H9 (cell line): ENCODE results near the gene TSPAN33. TPM values are rescaled to one million over a fixed set of nuclear protein-coding genes. Genes with fewer than 3 reads are reported as not detected.
A peak's percentile ranks its signal among the peaks of the same experiment; 100 is the strongest.

Source experiments
- DNase-seq: peaks from one replicate; pipeline ENCODE4 v3.0.0-alpha.2; 2017
- H2AFZ ChIP-seq: one replicate; pipeline ENCODE4 v1.6.1; 2013; ENCODE audit warnings: mild to moderate bottlenecking, low read length, control low read depth, moderate library complexity
- H2AK5ac ChIP-seq: 2 replicates; pipeline ENCODE4 v1.6.1; 2013; ENCODE audit warnings: low read length, control low read depth, mixed read lengths; ENCODE audit not compliant: insufficient read length
- H2BK120ac ChIP-seq: one replicate; pipeline ENCODE4 v1.6.1; 2013; ENCODE audit warnings: low read depth, mild to moderate bottlenecking, low read length, control low read depth, inconsistent platforms; ENCODE audit not compliant: poor library complexity, severe bottlenecking
- H2BK12ac ChIP-seq: 2 replicates; pipeline ENCODE4 v1.6.1; 2013; ENCODE audit warnings: low read length, control low read depth, mixed read lengths, low read depth; ENCODE audit not compliant: insufficient read length
- H2BK15ac ChIP-seq: 2 replicates; pipeline ENCODE4 v1.6.1; 2013; ENCODE audit warnings: low read depth, low read length, control low read depth
- H2BK20ac ChIP-seq: one replicate; pipeline ENCODE4 v1.6.1; 2013; ENCODE audit warnings: low read depth, mild to moderate bottlenecking, low read length, control low read depth, inconsistent platforms; ENCODE audit not compliant: poor library complexity, severe bottlenecking
- H2BK5ac ChIP-seq: 2 replicates; pipeline ENCODE4 v1.6.1; 2013; ENCODE audit warnings: low read length, control low read depth, mixed read lengths; ENCODE audit not compliant: insufficient read length
- H3K14ac ChIP-seq: 2 replicates; pipeline ENCODE4 v1.6.1; 2013; ENCODE audit warnings: low read length, control low read depth; ENCODE audit not compliant: insufficient read depth
- H3K18ac ChIP-seq: 2 replicates; pipeline ENCODE4 v1.6.1; 2013; ENCODE audit warnings: low read depth, mild to moderate bottlenecking, mixed read lengths, low read length, control low read depth; ENCODE audit not compliant: insufficient read length
- H3K23ac ChIP-seq: 2 replicates; pipeline ENCODE4 v1.6.1; 2013; ENCODE audit warnings: low read length, control low read depth, mixed read lengths, low read depth; ENCODE audit not compliant: insufficient read length
- H3K23me2 ChIP-seq: 2 replicates; pipeline ENCODE4 v1.6.1; 2013; ENCODE audit warnings: low read depth, mild to moderate bottlenecking, mixed read lengths, low read length, control low read depth; ENCODE audit not compliant: insufficient read length, poor library complexity, severe bottlenecking
- H3K27ac ChIP-seq: 2 replicates; pipeline ENCODE4 v1.5.1; 2013; ENCODE audit warnings: low read length, control low read depth, mixed read lengths, low read depth; ENCODE audit not compliant: insufficient read length
- H3K27me3 ChIP-seq: 2 replicates; pipeline ENCODE4 v1.6.1; 2013; ENCODE audit warnings: low read length, control low read depth, inconsistent platforms; ENCODE audit not compliant: insufficient read depth
- H3K4ac ChIP-seq: 2 replicates; pipeline ENCODE4 v1.6.1; 2013; ENCODE audit warnings: low read depth, mild to moderate bottlenecking, control low read depth, inconsistent platforms, low read length, moderate library complexity
- H3K4me1 ChIP-seq: 2 replicates; pipeline ENCODE4 v1.6.1; 2013; ENCODE audit warnings: low read length, control low read depth, inconsistent platforms; ENCODE audit not compliant: insufficient read depth
- H3K4me2 ChIP-seq: 2 replicates; pipeline ENCODE4 v1.6.1; 2013; ENCODE audit warnings: low read length, control low read depth, mixed read lengths; ENCODE audit not compliant: insufficient read length, insufficient read depth
- H3K56ac ChIP-seq: 2 replicates; pipeline ENCODE4 v1.6.1; 2013; ENCODE audit warnings: low read depth, mild to moderate bottlenecking, mixed read lengths, low read length, control low read depth; ENCODE audit not compliant: insufficient read length
- H3K79me1 ChIP-seq: 2 replicates; pipeline ENCODE4 v1.6.1; 2013; ENCODE audit warnings: low read depth, mild to moderate bottlenecking, moderate library complexity, low read length, control low read depth, inconsistent platforms; ENCODE audit not compliant: insufficient read depth, poor library complexity, severe bottlenecking
- H3K79me2 ChIP-seq: 2 replicates; pipeline ENCODE4 v1.6.1; 2013; ENCODE audit warnings: low read length, control low read depth, inconsistent platforms; ENCODE audit not compliant: insufficient read depth
- H3K9ac ChIP-seq: 2 replicates; pipeline ENCODE4 v1.6.1; 2013; ENCODE audit warnings: low read length, control low read depth, mixed read lengths; ENCODE audit not compliant: insufficient read length; ENCODE audit errors: extremely low read depth
- H3K9me3 ChIP-seq: one replicate; pipeline ENCODE4 v1.6.1; 2013; ENCODE audit warnings: low read depth, low read length, inconsistent platforms; ENCODE audit not compliant: control insufficient read depth
- H3T11ph ChIP-seq: one replicate; pipeline ENCODE4 v1.6.1; 2013; ENCODE audit warnings: mild to moderate bottlenecking, low read length, control low read depth, inconsistent platforms
- H4K20me1 ChIP-seq: one replicate; pipeline ENCODE4 v1.6.1; 2013; ENCODE audit not compliant: control insufficient read depth, insufficient read length, insufficient read depth
- H4K5ac ChIP-seq: 2 replicates; pipeline ENCODE4 v1.6.1; 2013; ENCODE audit warnings: low read depth, mild to moderate bottlenecking, mixed read lengths, low read length, control low read depth; ENCODE audit not compliant: insufficient read length
- H4K8ac ChIP-seq: replicated peaks from 2 replicates; pipeline ENCODE4 v1.6.1; 2013; ENCODE audit warnings: low read length, control low read depth, mixed read lengths, low read depth; ENCODE audit not compliant: insufficient read length
- H4K91ac ChIP-seq: 2 replicates; pipeline ENCODE4 v1.6.1; 2013; ENCODE audit warnings: low read depth, mild to moderate bottlenecking, moderate library complexity, mixed read lengths, low read length, control low read depth; ENCODE audit not compliant: insufficient read length
- H3K27ac Mint-ChIP-seq, 3 experiments: 2 replicates in 2 of 3; 3 replicates in 1 of 3; pipeline ENCODE4 v1.8.0; 2020 to 2021; ENCODE audit warnings: mixed read lengths in 3 of 3, mild to moderate bottlenecking in 1 of 3, moderate library complexity in 1 of 3
- H3K27me3 Mint-ChIP-seq: 2 replicates; pipeline ENCODE4 v1.8.0; 2021; ENCODE audit warnings: low read depth, mild to moderate bottlenecking, moderate library complexity, mixed read lengths
- H3K36me3 Mint-ChIP-seq, 3 experiments: 2 replicates in 2 of 3; 3 replicates in 1 of 3; pipeline ENCODE4 v1.8.0; 2020 to 2021; ENCODE audit warnings: low read depth in 3 of 3, mixed read lengths in 3 of 3; ENCODE audit not compliant: insufficient read depth in 1 of 3
- H3K4me1 Mint-ChIP-seq, 2 experiments: 2 replicates each; pipeline ENCODE4 v1.8.0; 2020; ENCODE audit warnings: mixed read lengths in 2 of 2
- H3K4me3 Mint-ChIP-seq, 2 experiments: 2 replicates in 1 of 2; 3 replicates in 1 of 2; pipeline ENCODE4 v1.8.0; 2020 to 2021; ENCODE audit warnings: mild to moderate bottlenecking in 2 of 2, mixed read lengths in 2 of 2, moderate library complexity in 1 of 2
- H3K9me3 Mint-ChIP-seq, 2 experiments: 2 replicates in 1 of 2; 3 replicates in 1 of 2; pipeline ENCODE4 v1.8.0; 2020; ENCODE audit warnings: mild to moderate bottlenecking in 2 of 2, mixed read lengths in 2 of 2, moderate library complexity in 1 of 2
- WGBS: extraction: QIAGEN DNeasy Blood & Tissue Kit; methylation state at CpG from one replicate; pipeline ENCODE4 v1.1.7; 2013; ENCODE audit warnings: missing lambda C conversion rate, low lambda C conversion rate, mixed read lengths; ENCODE audit not compliant: insufficient read length; ENCODE audit errors: extremely low coverage; 5-methylcytosine and 5-hydroxymethylcytosine counted together
- total RNA-seq: library from RNA; stranded (reverse); gene quantifications from 2 replicates; pipeline ENCODE4 v1.2.1, GENCODE V29; 2021
- TF ChIP-seq, protein P1 (sequence below): fragments of 200-600 bp; sonication (generic); conservative IDR thresholded peaks from 3 replicates; pipeline ENCODE4 v1.8.0; 2021; ENCODE audit warnings: antibody characterized with exemption, mild to moderate bottlenecking

The TSPAN33 gene
- total RNA-seq, 1 experiment from 2014 or later: 34.7 TPM

DNA sequence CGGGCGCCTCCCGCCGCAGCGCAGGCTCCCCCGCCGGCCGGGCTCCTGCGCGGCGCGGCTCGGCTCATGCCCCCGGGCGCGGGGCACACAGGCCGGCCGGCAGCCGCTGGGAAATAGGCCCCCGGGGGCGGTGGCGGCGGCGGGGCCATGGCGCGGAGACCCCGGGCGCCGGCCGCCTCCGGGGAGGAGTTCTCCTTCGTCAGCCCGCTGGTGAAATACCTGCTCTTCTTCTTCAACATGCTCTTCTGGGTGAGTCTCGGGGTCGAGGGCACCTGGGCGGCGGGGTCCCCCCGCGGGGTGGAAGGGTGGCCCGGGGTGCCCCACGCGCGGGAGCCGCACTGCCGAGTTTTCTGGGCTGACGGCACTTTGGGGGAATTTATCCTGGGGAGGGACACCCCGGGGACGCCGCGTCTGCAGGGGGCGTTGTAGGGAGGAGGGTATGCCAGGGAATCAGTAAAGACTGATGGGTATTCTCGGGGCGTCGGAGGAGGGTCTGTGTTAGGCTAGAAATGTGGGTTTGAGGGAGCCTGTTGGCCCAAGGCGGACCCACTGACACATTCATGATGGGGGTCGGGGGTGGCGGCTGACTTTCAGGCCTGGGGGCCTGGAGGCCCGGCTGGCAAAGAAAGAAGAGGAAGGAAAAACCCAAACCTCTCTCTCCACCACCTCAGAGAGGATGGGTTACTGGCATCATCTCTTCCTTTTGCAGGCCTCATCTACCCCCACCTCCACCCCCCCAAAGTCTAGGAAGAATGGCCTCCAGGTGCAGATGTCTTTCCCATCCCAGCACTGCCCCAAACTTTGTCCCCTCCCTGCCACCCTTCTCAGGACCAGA is 544 bp downstream of the TSPAN33 start:
- Histone ChIP-seq H2BK15ac (no peak overlapping the region), H3K9me3 (no peaks in the 10 kb centered on the region), H3K56ac (no peak overlapping the region), H3K23me2 (peaks cover 7% of the 10 kb centered on the region), H2BK12ac (no peak overlapping the region), H4K20me1 (no peaks in the 10 kb centered on the region), H3K4ac (no peak overlapping the region), H3K79me2 (no peaks in the 10 kb centered on the region), H2AFZ (no peak overlapping the region), H3K4me2 (peak overlapping the region; percentile 65), H2BK20ac (no peak overlapping the region), H3K4me1 (no peaks in the 10 kb centered on the region; the same call in 1 of the 2 replicates), H4K8ac (no peak overlapping the region), H3K27me3 (peaks cover 2% of the 10 kb centered on the region; the same call in 1 of the 2 replicates), H4K5ac (no peak overlapping the region), H3K27ac (no peak overlapping the region), H3K9ac (no peak overlapping the region), H3K23ac (no peak overlapping the region), H2AK5ac (no peak overlapping the region), H2BK5ac (no peak overlapping the region), H3K79me1 (no peaks in the 10 kb centered on the region), H3T11ph (no peak overlapping the region), H3K18ac (no peak overlapping the region), H3K14ac (no peak overlapping the region), H4K91ac (no peak overlapping the region), H2BK120ac (no peak overlapping the region)
- no CpG with 5 or more reads among the region's 58 CpGs for WGBS
- Mint-ChIP-seq H3K4me3 (peak overlapping the region; percentile 77 to 86), H3K4me1 (peaks cover 16 to 22% of the 10 kb centered on the region in 2 experiments), H3K27me3 (peaks cover 38% of the 10 kb centered on the region), H3K27ac (no peak overlapping the region; a peak in 1 of 7 replicates), H3K9me3 (no peaks in the 10 kb centered on the region), H3K36me3 (no peaks in the 10 kb centered on the region; a peak in 2 of 7 replicates)
- TF ChIP-seq, protein P1, sequence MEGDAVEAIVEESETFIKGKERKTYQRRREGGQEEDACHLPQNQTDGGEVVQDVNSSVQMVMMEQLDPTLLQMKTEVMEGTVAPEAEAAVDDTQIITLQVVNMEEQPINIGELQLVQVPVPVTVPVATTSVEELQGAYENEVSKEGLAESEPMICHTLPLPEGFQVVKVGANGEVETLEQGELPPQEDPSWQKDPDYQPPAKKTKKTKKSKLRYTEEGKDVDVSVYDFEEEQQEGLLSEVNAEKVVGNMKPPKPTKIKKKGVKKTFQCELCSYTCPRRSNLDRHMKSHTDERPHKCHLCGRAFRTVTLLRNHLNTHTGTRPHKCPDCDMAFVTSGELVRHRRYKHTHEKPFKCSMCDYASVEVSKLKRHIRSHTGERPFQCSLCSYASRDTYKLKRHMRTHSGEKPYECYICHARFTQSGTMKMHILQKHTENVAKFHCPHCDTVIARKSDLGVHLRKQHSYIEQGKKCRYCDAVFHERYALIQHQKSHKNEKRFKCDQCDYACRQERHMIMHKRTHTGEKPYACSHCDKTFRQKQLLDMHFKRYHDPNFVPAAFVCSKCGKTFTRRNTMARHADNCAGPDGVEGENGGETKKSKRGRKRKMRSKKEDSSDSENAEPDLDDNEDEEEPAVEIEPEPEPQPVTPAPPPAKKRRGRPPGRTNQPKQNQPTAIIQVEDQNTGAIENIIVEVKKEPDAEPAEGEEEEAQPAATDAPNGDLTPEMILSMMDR: peak; percentile 48; the same call in 2 of the 3 replicates
- no peak for DNase-seq
